Keratinocyte (primary cell): Measurements from ENCODE around the gene B4GALNT4. TPM values are rescaled to one million over a fixed set of nuclear protein-coding genes. Genes with fewer than 3 reads are reported as not detected.

Source experiments
- DNase-seq: peaks from one replicate; pipeline ENCODE4 v3.0.0-alpha.2; 2011; ENCODE audit warnings: low read depth, missing footprints, low spot score
- FAIRE-seq: peaks from 2 replicates; lab custom pipeline; 2011; peaks lifted over from hg19 to GRCh38; lab: Jason Lieb, UNC
- H2AFZ ChIP-seq: 2 replicates; pipeline ENCODE4 v1.6.0; 2012; ENCODE audit warnings: low read length, control low read depth, inconsistent platforms; ENCODE audit not compliant: control insufficient read depth
- H3K27ac ChIP-seq: 2 replicates; pipeline ENCODE4 v1.5.1; 2011; ENCODE audit warnings: low read length; ENCODE audit not compliant: control insufficient read depth, insufficient read depth
- H3K27me3 ChIP-seq: 3 replicates; pipeline ENCODE4 v1.6.0; 2011; ENCODE audit warnings: low read length; ENCODE audit not compliant: control insufficient read depth, insufficient read depth; ENCODE audit errors: extremely low read depth
- H3K36me3 ChIP-seq, 2 experiments: 2 replicates in 1 of 2; 3 replicates in 1 of 2; pipeline ENCODE4 v1.5.1; 2011; ENCODE audit warnings: low read length in 2 of 2, mild to moderate bottlenecking in 1 of 2; ENCODE audit not compliant: control insufficient read depth in 2 of 2, insufficient read depth in 2 of 2; ENCODE audit errors: extremely low read depth in 1 of 2
- H3K4me1 ChIP-seq: 3 replicates; pipeline ENCODE4 v1.5.1; 2011; ENCODE audit warnings: low read length; ENCODE audit not compliant: control insufficient read depth, insufficient read depth; ENCODE audit errors: extremely low read depth
- H3K4me2 ChIP-seq: 3 replicates; pipeline ENCODE4 v1.6.0; 2011; ENCODE audit warnings: low read depth, low read length; ENCODE audit not compliant: control insufficient read depth, insufficient read depth; ENCODE audit errors: extremely low read depth
- H3K4me3 ChIP-seq, 3 experiments: fragments of 200-600 bp in 1 of 3; sonication (generic) in 1 of 3; 2 replicates in 2 of 3; 3 replicates in 1 of 3; pipeline ENCODE4 v1.5.1; 2011 to 2016; ENCODE audit warnings: low read length in 3 of 3, mild to moderate bottlenecking in 3 of 3, control low read depth in 2 of 3, inconsistent platforms in 1 of 3, low read depth in 1 of 3, mixed read lengths in 1 of 3, mixed run types in 1 of 3, moderate library complexity in 1 of 3; ENCODE audit not compliant: control insufficient read depth in 2 of 3, insufficient read depth in 2 of 3; ENCODE audit errors: extremely low read depth in 1 of 3
- H3K79me2 ChIP-seq: 2 replicates; pipeline ENCODE4 v1.6.0; 2012; ENCODE audit warnings: low read length; ENCODE audit not compliant: control insufficient read depth, insufficient read depth
- H3K9ac ChIP-seq: 3 replicates; pipeline ENCODE4 v1.6.0; 2011; ENCODE audit warnings: low read length; ENCODE audit not compliant: control insufficient read depth, insufficient read depth; ENCODE audit errors: extremely low read depth
- H3K9me1 ChIP-seq: 3 replicates; pipeline ENCODE4 v1.6.0; 2011; ENCODE audit warnings: low read length; ENCODE audit not compliant: control insufficient read depth, insufficient read depth; ENCODE audit errors: extremely low read depth
- H3K9me3 ChIP-seq: 2 replicates; pipeline ENCODE4 v1.5.1; 2012; ENCODE audit warnings: low read depth, low read length; ENCODE audit not compliant: control insufficient read depth
- H4K20me1 ChIP-seq: 3 replicates; pipeline ENCODE4 v1.6.0; 2011; ENCODE audit warnings: low read length; ENCODE audit not compliant: control insufficient read depth, insufficient read depth; ENCODE audit errors: extremely low read depth
- CTCF ChIP-seq, 3 experiments: IDR thresholded peaks in 1 of 3; conservative IDR thresholded peaks in 1 of 3; optimal IDR thresholded peaks in 1 of 3; 2 replicates in 2 of 3; 3 replicates in 1 of 3; pipeline versions ENCODE3 to v1.5.1; 2011; ENCODE audit warnings: low read length in 3 of 3, mild to moderate bottlenecking in 3 of 3, moderate library complexity in 2 of 3, control low read depth in 1 of 3, inconsistent platforms in 1 of 3; ENCODE audit not compliant: insufficient read depth in 2 of 3; ENCODE audit errors: extremely low read depth in 1 of 3
- EZH2 ChIP-seq: IDR thresholded peaks from one replicate; pipeline ENCODE4 v1.6.1; 2012; ENCODE audit warnings: inconsistent platforms, mild to moderate bottlenecking, low read length, moderate library complexity
- dilution Hi-C: fragments of 300-500 bp; cut with MboI; formaldehyde crosslinking; loops from one replicate; pipeline ENCODE4 v1.7.0; 2020; ENCODE audit warnings: low sequenced_read_pairs; ENCODE audit not compliant: extremely low pct_ligation_motif_present
- polyA plus RNA-seq, 5 experiments: library from polyadenylated mRNA; depleted of rRNA in 3 of 5; stranded (reverse) in 3 of 5; stranded (forward) in 1 of 5; unstranded in 1 of 5; fragments of >200 nt; gene quantifications; 1 replicate in 1 of 5; 2 replicates in 3 of 5; 3 replicates in 1 of 5; pipeline versions ENCODE4 v1.2.1 to v1.2.3, GENCODE V29; 2011 to 2012; ENCODE audit warnings: missing spikeins in 2 of 5, low read depth in 1 of 5, low replicate concordance in 1 of 5

The B4GALNT4 gene
- polyA plus RNA-seq, 1 donor (not counting 4 experiments of a cell fraction or from before 2014, with no cell fraction given): 7.3 TPM

GRCh38 chr11:394858-395655 is 25.8 kb downstream of the B4GALNT4 start:
- Histone ChIP-seq H2AFZ (no peak overlapping the region), H3K9me3 (no peaks in the 10 kb centered on the region), H4K20me1 (peaks cover 10% of the 10 kb centered on the region), H3K27me3 (no peaks in the 10 kb centered on the region), H3K36me3 (peaks cover 5 to 27% of the 10 kb centered on the region in 2 experiments), H3K4me1 (peaks cover 25% of the 10 kb centered on the region), H3K27ac (peak overlapping the region; percentile 97), H3K9ac (peak overlapping the region; percentile 83), H3K9me1 (no peaks in the 10 kb centered on the region), H3K4me2 (peak overlapping the region; percentile 93), H3K79me2 (peaks cover 76% of the 10 kb centered on the region), H3K4me3 (peak overlapping the region; percentile 61 to 95 (median 82))
- no peak for TF ChIP-seq CTCF (optimal IDR thresholded peaks at IDR 0.05 in 1 of 3, IDR thresholded peaks at IDR 0.05 in 1 of 3, conservative IDR thresholded peaks at IDR 0.05 in 1 of 3; ENCODE audit: extremely low read depth in 1 of 3, insufficient read depth in 2 of 3, low read length in 3 of 3)
- TF ChIP-seq EZH2: no peak
- FAIRE-seq: peak; percentile 55
- no peak for DNase-seq
- dilution Hi-C loops: no loop called here

GRCh38 chr11:395866-396265 is 26.6 kb downstream of the B4GALNT4 start:
- Histone ChIP-seq H3K79me2 (peaks cover 73% of the 10 kb centered on the region), H3K4me3 (peak overlapping the region; percentile 61 to 95 (median 82)), H3K4me2 (peak overlapping the region; percentile 93), H4K20me1 (peaks cover 10% of the 10 kb centered on the region), H3K27me3 (no peaks in the 10 kb centered on the region), H3K9me3 (no peaks in the 10 kb centered on the region), H2AFZ (no peak overlapping the region), H3K9ac (peak overlapping the region; percentile 83), H3K36me3 (peaks cover 5 to 27% of the 10 kb centered on the region in 2 experiments), H3K4me1 (peaks cover 24% of the 10 kb centered on the region), H3K9me1 (no peaks in the 10 kb centered on the region), H3K27ac (peak overlapping the region; percentile 97)
- DNase-seq (no peak), FAIRE-seq (no peak)
- TF ChIP-seq EZH2: no peak
- TF ChIP-seq CTCF (optimal IDR thresholded peaks at IDR 0.05 in 1 of 3, IDR thresholded peaks at IDR 0.05 in 1 of 3, conservative IDR thresholded peaks at IDR 0.05 in 1 of 3; ENCODE audit: extremely low read depth in 1 of 3, insufficient read depth in 2 of 3, low read length in 3 of 3): no peak
- dilution Hi-C loops: no loop called here
